GM21381 (cell line): ENCODE data around the gene CNOT10.
A peak's percentile ranks its signal among the peaks of the same experiment; 100 is the strongest.
"Not testable (repeated sequence)": the region's sequence is repeated elsewhere in the genome, so short reads cannot be mapped to it uniquely, and the experiment has no call there.

Experiments used
- ATAC-seq: cut with Tn5 transposase; IDR thresholded peaks from one replicate; pipeline ENCODE4 v1.9.1; 2021; ENCODE audit warnings: mild to moderate bottlenecking, moderate library complexity; ENCODE audit not compliant: unreplicated experiment

The CNOT10 gene

DNA sequence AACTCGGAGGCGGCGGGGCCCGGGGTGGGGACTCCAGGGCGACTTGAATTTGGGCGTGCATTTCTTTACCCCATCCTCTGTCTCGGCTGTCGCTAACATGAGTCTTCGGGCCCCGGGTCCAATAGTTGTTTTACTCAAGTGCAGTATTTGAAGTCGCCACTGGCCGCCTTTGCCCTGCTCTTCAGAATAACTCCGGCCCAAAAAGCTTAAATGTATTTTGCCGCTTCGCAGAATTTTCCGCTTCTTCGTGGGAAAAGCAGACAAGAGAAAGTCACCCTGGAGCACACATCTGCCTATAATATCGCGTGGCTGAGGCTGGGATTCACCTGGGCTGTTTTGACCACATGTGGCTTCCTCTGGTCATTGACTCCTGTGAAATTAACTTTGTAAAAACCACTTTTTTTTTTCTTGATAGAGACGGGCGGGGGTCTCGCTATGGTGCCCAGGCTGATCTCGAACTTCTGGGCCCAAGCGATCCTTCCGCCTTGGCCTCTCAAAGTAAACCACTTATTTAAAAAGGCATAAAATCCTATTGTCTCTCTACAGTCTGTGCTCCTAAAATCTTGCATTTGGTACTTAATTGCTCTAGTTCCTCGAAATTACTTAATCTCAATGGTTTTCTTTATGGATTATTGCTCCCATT, 676 bp downstream of the CNOT10 start:
- ATAC-seq, result peak; percentile 1

- no peak for ATAC-seq
Observed at GRCh38 chr3:32686713-32687112, 1.7 kb downstream of the CNOT10 start.

- no peak for ATAC-seq
Observed at GRCh38 chr3:32691847-32692246, 6.9 kb downstream of the CNOT10 start.

- no peak for ATAC-seq
Observed at GRCh38 chr3:32696523-32696922, 11.5 kb downstream of the CNOT10 start.

DNA sequence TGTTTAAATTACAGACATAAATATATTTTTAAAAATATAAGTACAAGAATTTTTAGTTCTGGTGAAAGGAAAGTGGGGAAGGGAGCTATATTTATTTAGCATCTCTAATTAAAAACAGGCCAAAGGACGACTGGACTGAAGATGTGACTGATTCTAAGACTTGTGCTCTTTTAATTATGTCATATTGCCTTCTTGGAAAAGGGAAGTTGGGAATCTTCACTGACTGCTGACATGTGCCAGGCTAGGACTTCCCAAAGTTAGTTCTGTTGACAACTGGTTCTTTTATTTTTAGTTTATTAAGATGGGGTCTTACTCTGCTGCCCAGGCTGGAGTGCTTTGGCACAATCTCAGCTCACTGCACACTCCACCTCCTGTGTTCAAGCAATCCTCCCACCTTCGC, 13.5 kb downstream of the CNOT10 start:
- no peak for ATAC-seq

DNA sequence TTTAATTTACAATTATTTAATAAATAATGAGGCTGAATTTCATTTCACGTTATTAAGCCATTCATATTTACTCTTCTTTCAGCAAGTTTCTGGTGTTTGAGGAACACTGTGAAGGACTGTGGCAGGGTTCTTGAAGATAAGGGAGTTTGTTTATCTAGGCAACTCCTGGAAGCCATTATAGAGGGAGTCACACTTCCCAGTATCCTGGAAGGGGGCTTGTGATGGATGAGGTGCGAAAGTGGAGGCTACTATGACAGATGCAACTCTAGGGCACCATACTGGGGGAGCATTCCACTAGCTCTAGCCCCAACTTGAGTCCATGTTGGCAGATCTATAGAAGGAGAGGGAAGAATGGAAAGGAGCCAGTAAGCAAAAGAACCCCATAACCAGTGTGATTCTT, 14.4 kb downstream of the CNOT10 start:
- no peak for ATAC-seq

GRCh38 chr3:32700244-32700643, 15.3 kb downstream of the CNOT10 start:
- ATAC-seq, result no peak

GRCh38 chr3:32703491-32703972, 18.5 kb downstream of the CNOT10 start:
- no peak for ATAC-seq

GRCh38 chr3:32705232-32705631, 20.2 kb downstream of the CNOT10 start:
- no peak for ATAC-seq

DNA sequence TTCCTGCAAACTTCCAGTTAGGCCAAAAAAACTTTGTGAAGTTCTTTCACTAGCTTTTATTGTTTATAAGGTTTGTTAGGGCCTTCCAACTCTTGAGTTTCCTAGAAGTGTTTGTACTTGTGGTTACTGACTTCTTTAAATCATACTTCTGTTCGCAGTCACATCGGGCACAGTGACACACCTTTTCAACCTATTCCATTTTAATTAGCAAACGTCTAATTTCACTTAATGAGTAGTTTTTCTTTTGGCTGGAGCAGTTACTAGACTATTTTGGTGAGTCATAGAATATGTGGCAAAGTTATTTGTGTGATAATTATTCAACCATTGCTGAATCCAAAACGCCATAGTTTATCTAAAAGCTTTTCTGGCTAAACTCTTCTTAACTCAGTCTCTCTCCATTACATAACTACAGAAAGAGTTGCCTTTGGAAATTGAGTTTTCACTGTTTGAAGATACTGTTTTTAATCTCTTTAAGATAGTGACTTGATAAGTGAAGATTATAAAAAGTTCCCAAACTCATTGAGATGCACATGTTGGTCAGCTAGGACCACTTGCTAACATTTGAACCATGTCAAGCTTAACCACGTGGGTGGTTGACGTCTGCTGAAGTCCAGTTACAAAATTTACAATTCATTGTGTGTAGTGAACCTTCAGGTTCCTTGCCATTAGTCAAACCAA, 21.5 kb downstream of the CNOT10 start:
- ATAC-seq, result no peak

DNA sequence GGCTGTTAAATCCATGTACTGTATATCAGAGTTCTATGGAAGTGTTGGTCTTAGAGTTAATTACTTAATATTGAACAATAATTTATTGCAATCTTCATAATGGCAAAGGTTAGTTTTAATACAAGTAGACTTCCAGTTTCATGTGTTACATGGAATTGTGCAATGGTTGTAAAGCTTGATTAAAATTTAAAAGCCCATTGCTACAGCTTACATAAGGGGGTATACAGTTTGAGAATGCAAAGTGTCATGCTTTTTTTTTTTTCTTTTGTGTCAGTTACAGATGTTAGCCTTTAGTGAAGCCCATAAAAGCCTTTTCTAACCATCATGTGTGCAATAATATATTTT, 22.0 kb downstream of the CNOT10 start:
- ATAC-seq, result no peak

DNA sequence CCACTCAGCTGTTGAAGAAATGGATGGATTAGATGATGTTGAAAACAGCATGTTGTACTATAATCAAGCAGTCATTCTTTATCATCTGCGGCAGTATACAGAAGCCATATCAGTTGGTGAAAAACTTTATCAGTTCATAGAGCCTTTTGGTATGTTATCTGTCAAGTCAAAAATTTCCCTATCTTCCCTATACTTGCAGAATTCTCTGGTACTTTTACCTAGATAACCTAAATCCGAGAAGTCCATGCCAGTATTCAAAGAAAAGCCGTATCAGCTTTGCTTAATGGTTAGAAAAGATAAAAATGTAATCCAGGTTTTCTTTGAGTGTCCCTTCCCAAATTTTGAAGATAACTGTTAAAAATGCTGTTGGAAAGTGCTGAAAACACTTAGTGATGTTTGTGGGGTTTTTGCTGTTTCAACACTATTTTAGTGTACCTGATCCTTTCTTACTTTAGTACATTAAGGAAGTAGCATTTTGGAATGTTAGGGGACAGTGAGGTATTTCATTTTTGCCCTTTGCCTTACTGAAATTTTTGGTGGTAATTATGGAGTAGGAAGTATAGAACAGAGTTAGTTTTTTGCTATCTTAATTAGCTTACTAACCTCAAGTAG, 23.8 kb downstream of the CNOT10 start:
- ATAC-seq, result no peak

DNA sequence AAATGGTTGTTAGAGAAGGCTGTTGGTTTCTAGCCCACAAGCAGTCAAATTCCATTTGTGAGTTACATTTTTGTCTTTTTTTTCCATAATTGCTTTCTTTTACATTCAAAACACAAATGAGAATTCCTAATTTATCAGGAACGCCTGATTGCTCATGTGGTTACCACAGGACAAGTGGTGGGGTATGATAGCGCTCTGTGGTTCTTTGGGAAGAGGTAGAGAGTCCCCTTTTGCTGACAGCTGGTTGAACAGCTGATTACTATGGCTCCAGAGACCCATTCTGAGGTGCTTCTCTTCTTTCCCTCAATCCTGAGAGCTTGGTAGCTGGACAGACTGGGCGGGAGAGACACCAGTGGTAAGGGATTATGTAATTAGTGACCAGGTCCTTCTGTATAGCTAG, 24.4 kb downstream of the CNOT10 start:
- no peak for ATAC-seq

- ATAC-seq, result no peak
Observed at GRCh38 chr3:32712506-32713055, 27.6 kb downstream of the CNOT10 start.

GRCh38 chr3:32713181-32713580, 28.2 kb downstream of the CNOT10 start:
- ATAC-seq, result no peak

DNA sequence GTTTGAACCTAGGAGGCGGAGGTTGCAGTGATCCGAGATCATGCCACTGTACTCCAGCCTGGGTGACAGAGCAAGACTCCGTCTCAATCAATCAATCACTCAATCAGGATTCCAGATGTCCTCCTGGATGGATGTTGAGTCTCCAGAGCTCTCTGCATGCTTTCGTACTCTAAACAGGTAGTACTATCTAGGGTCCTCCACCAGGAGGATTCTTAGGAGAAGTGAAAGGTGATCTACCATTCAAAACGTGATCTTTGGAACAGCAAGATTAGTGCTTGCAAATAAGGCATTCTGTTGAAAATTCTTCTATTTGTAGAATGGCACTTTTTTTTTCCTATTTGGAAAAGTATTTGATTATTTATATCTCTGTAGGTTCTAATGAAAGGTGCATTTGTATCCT, 34.3 kb downstream of the CNOT10 start:
- no peak for ATAC-seq

GRCh38 chr3:32719931-32720330, 34.9 kb downstream of the CNOT10 start:
- ATAC-seq, result no peak

GRCh38 chr3:32725721-32726120, 40.7 kb downstream of the CNOT10 start:
- ATAC-seq, result no peak

DNA sequence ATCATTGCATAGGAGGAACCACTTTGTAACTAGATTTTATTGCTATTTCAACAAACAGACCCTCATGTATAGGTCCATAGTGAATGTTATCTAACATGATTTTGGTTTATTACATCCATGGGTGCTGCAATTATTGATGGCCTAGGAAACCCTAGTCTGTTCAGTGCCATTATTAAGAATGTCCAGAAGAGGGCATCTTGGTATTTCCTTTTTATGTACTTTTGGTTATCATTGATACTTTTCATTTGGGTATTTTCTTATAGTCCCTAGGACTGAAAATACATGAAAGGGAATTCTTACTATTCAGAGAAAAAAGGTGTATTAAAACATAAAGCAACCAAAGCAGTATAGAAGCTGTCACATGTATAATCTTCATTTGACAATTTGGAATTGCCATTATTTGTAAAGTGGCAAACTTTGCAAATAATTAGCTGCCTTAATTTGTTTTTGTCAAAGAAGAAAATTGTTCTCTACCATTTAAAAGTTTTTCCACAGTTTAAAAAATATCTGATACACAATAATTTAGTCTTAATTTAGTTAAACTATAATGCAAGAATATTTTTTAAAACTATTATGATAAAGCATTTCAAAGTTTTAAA, 48.7 kb downstream of the CNOT10 start:
- no peak for ATAC-seq

DNA sequence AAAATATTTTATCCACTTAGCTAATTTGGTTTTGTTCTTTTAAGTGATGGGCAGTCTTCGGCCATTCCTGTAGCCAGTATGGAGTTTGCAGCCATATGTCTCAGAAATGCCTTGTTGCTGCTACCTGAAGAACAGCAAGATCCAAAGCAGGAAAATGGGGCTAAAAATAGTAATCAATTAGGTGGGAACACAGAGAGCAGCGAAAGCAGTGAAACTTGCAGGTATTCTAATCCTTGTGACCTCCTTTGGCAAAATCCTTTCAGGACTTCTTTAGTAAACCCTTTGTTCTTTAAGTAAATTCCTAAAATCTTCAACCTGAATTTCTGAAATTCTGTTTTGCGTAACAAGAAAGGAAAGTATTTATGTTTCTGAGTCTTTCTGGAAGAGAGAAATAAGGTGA, 49.8 kb downstream of the CNOT10 start:
- no peak for ATAC-seq

GRCh38 chr3:32743470-32743869, 58.5 kb downstream of the CNOT10 start:
- ATAC-seq, result not testable (repeated sequence)

- no peak for ATAC-seq
Observed at GRCh38 chr3:32743934-32744333, 58.9 kb downstream of the CNOT10 start.
